NCI-H128 (cell line): ENCODE data around the gene NPL.

Source experiments
- DNase-seq: peaks from one replicate; lab custom pipeline; 2025; ENCODE audit not compliant: unreplicated experiment; lab: John Stamatoyannopoulos, UW

The NPL gene

GRCh38 chr1:182862827-182863226 lies 73.3 kb downstream of the NPL start:
- DNase-seq = no peak

GRCh38 chr1:182863940-182864339 lies 74.4 kb downstream of the NPL start:
- DNase-seq = no peak

GRCh38 chr1:182867861-182868260 lies 78.3 kb downstream of the NPL start:
- no peak for DNase-seq

- no peak for DNase-seq
These were observed 79.7 kb downstream of the NPL start for GRCh38 chr1:182869241-182869666.

GRCh38 chr1:182872881-182873280 lies 83.3 kb downstream of the NPL start:
- no peak for DNase-seq

- no peak for DNase-seq
These were observed 86.3 kb downstream of the NPL start for GRCh38 chr1:182875889-182876288.

- DNase-seq = no peak
These were observed 87.8 kb downstream of the NPL start for GRCh38 chr1:182877331-182877730.

GRCh38 chr1:182877842-182878241 lies 88.3 kb downstream of the NPL start:
- no peak for DNase-seq
